Hippocampal formation (tissue), 2 donors: ENCODE data around the gene KCNT1.

Experiments used
- DNase-seq, 2 donors: peaks; one replicate each; lab custom pipeline; 2025; lab: John Stamatoyannopoulos, UW

KCNT1 gene

DNA sequence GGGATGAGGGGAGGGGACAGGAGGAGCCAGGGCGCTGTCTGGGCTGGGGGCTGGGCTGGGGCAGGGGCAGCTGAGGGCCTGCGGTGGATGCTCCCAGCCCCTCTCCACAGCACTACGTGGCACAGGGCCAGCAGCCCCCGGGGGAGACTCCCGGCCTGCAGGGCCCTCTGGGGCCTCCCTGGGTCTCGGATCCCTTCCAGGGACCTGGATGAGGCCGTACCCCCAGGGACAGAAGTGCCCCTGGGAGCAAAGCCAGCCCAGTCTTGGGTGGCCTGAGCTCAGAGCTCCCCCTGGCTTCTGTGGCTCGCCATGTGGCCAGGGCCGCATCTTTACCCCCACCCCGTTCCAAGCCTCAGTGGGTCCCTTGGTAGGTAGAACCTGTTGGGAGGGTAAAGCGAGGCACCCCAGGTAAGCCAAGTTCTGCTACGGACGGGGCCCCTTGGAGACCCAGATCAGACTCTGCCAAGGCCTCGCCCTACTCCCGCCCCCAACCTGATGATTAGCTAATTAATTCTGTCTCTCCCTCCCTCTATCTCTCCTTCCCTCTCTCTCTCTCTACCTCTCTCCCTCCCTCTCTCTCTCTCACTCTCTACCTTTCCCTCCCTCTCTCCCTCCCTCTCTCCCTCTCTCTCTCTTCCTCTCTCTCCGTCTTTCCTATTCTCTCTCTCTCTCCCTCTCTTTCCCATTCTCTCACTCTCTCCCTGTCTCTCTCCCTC, 24.3 kb downstream of the KCNT1 start:
- DNase-seq, result no peak

GRCh38 chr9:135727257-135727875, 25.4 kb downstream of the KCNT1 start:
- no peak for DNase-seq

DNA sequence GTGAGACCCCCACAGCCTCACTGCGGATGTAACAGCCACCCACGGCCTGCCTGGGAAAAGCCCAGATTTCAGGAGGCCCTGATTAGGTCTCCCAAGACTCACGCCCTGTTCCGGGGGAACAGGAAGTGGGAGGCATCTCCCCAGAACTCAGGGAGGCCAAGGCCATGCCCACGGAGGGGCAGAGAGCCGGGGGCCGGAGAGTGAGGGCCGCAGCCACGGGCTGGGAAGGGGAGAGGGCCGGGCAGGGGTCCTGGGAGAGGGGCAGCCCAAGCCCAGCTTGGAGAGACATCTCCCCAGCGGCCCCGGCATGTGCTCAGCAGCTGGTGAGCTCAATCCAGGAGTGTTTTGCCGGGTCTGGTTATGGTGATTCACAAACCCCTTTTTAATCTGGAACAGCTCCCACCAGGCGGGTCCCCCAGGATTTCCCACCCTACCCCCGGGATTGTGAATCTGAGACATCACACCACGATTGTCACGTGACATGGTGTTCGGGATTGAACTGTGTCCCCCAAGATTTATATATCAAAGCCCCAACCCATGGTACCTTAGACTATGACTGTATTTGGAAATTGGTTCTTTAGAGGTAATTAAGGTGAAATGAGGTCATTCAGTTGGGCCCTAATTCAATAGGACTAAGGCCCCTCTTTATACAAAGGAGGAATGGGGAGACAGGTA, 26.6 kb downstream of the KCNT1 start:
- no peak for DNase-seq

- DNase-seq, result no peak
Observed at GRCh38 chr9:135729480-135729879, 27.5 kb downstream of the KCNT1 start.

GRCh38 chr9:135731454-135731853, 29.5 kb downstream of the KCNT1 start:
- no peak for DNase-seq

- DNase-seq, result no peak
Observed at GRCh38 chr9:135732569-135733257, 30.7 kb downstream of the KCNT1 start.

DNA sequence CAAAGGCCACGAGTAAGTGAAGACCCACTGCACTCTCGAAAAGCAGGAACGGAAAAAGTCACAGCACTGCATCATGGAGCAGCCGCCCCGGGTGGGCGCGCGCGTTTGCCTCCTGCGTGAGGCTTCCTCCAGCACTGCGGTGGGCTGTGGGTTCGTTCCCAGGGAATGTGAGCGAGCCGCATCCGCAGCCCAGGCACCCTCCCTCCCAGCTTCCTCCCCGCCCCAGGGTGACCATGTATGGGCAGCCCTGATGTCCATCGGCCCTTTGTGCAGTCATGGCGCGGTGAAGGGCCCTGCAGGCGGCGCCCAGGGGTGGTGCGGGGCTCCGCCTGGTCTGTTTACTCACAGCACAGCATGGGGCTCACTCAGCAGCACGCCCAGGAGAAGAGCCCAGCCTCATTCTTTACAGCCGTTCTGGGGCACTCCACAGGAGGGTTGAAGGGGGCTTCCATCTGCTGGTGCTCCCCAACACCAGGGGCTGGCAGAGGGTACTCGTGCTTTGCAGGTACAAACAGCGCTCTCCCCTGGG, 32.7 kb downstream of the KCNT1 start:
- no peak for DNase-seq

- DNase-seq, result no peak
Observed at GRCh38 chr9:135736272-135736978, 34.4 kb downstream of the KCNT1 start.

GRCh38 chr9:135736979-135737839, 35.2 kb downstream of the KCNT1 start:
- DNase-seq, result no peak

DNA sequence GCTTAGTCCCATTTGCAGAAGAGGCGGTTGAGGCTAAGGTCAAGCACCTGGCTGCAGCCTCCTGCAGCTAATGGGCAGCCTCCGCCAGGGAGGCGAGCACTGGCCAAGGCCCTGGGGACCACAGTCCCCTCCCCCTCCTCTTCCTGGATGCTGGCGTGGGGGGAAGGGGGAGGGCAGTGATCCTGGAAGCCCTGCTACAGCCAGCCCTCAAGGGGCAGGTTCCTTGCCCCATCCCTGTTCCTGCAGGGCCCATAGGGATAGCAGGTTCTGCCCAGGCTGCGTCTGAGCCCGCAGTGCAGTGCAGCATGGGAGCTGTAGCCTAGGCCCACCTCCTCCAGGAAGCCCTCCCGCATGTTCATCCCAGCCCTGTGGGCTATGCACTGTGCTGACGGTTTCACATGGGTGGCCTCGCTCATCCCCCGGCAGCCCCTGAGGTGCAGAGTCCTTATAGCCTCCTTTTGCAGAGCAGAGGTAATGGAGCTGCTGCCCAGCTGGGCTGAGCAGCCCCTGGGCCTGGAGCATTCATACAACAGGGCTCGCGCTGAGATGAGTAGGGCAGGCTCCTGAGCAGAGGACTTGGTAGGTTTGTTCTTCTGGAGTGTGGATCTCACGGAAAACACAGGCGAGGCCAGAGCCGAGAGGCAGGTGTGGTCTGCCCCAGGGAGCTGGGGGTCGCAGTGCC, 36.0 kb downstream of the KCNT1 start:
- no peak for DNase-seq

DNA sequence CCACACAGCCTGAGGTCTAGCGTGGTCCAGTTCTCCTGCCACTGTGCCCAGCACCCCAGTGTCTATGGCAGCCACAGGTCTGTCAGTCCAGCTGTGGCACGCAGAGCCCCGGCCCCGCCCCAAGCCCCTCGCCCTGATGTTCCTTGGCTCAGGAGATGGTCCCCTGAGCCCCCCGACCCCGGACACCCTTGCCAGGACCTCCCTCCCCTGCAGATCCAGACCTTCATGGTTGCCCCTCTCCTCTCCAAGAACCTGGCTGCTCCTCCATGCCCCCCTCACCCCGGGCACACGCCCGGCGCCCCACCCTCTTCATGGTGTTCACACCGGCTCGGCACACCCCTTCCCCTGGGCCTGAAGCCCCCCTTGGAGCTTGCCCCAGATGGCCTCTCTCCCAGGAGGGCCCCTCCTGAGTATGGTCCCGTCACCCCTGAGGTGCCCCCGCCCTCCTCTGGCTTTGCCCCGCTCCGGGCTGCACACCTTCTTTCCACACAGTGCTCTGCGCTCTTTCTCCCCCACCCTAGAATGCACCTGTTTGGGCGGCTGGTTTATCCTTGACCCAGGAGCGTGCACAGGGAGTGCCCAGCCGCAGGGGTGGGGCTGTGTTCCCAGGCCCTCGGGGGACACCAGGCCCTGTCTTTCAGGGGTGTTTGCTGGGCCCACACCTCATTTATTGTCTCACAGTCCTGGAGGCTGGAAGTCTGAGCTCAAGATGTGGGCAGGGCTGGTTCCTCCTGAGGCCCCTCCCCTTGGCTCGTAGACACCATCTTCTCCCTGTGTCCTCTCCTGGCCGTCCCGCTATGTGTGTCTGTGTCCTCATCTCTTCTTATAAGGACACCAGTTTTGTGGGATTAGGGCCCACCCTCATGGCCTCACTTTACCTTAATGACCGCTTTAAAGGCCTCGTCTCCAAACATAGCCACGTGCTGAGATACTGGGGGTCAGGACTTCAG, 37.6 kb downstream of the KCNT1 start:
- DNase-seq, result no peak

DNA sequence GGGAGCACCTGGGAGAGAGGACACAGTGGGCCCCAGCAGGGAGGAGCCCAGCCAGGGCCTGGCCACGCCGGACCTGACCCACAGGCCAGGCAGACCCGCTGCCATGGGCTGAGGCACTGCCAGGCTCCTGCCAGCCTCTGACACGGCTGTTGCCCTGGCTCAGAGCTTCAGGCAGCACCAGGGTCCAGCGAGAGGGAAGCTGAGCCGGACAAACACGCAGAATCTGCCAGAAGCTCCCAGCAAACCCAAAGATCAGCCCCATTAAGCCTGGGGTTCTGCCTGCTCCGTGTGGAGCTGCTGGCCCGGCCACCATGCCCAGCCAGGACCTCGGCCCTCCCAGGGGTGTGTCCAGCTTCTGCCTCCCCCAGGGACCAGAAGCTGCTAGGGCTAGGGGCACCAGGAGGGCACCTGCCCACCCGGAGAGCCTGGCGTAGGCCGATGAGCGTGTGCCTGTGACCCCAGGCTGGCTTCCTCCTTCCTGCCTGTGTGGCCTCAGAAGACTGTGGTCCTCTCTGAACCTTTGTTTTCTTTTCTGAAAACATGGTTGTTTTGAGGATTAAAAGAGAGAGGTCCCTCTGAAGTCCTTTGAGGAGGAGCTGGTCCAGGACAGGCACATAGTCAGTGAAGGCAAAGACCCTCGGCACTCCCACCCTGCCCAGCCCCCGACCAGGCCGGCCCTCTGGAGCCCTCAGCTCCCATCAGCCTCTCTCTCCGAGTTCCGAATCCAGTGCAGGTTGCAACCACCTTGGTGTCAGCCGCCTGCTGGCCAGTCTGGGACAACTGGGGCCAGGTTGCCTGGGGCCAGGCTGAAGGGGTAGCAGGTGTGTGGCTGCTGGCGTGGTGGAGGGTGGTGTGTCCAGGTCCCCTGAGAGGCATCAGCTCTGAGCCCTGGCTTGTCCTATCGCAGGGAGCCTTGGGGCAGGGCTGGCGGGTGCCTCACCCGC, 39.6 kb downstream of the KCNT1 start:
- no peak for DNase-seq

DNA sequence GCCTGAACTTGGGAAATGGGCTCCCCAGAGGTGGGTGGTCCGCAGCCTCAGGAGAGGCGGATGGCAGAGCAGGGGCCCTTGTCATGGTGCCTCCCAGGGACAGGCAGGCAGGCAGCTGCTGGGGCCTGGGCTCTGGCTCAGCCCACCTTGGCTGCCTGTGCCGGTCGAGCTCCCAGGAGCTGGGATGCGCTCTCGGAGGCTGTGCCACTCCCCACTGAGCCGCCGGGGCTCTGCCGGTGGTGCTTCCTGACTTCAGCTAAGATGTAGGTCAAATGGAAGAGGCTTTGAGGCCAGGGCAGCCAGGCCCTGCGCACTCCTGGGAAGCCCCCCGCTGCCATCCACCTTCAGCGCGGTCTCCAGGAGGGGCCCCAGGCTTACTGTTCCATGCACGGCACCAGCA, 41.0 kb downstream of the KCNT1 start:
- DNase-seq, result no peak

DNA sequence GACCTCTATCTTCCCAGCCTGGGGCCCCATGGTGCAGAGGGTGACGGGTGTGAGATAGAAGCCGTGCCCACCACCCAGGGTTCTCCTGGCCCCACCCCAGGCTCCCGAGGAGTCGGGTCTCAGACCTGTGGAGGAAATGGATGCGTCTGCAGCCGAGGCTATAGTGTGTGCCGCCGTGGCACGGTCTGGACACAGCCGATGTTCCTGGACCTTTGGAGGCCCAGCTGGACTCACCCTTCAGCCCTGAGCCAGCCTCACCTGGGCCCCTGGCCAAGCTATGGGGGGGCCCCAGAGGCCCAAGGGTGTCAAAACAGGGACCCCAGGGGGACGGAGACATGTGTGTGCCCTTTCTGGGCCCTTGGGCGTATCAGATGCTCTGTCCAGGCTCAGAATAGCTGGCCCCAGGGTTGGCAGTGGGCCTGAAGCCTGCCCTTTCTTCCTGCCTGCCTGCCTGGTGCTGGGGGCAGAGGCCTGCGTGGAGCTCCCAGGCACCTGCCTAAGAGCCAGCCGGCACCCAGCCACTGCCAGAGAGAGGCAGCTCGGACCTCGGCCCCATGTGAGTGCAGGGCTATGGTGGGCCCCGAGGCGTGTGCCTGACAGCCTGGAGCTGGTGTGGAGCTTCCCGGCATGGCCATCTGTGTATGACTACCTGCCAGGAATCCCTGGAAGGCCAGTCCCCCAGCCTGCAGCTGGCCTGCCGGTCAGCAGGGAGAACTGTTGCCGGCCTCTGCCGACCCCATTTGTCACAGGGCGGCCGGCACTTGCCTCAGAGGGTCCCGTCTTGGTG, 41.8 kb downstream of the KCNT1 start:
- DNase-seq, result no peak

DNA sequence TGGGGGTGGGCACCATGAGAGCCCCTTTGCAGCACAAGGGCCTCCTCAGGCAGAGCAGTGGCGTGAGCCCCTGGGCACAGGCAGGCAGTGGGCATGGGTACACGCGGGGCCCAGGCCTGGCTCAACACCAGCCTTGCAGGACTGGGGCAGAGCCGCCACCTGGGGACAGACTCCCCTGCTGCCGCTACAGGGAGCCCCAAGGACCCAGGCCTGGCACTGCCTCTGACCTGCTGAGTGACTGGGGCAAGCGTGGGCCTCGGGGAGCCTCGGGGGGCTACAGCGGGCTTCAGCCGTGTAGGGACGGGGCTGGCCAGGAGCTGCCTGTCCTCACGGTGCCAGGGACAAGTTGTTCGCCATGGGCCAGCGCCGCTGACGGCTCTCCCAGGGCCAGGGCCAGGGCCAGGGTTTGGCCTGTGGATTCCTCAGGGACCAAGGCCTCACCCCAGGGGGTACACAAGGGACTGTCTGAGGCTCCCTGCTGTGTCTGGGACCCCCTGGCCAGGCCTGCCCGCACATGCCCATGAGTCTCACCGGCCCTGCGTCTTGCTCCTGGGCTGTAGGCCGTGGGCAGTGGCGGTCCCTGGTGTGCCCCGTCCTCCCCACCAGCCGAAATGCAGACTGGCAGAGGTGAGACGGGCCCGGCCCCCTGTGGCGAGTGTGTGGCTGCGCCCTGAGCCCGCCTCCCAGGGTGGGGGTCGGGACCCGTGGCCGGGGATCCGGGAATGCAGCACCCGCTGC, 42.5 kb downstream of the KCNT1 start:
- DNase-seq, result no peak

DNA sequence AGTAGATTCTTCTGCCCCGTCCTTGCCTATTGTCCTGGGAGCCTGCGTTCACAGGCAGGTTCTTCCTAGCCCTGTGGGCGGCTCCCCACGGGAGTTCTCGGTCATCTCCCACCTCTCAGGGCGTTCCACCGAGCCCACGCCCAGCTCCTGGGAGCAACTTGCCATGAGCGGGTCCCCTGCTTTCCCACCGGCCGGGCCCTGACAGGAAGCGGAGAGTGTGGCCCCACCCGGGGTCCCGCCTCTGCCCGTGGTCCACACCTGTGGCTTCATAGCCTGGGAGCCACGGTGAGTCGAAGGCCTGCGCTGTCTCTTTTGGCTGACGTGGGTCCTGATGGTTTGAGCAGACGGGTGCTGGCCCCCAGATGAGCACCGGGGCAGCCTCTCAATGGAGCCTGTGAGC, 43.2 kb downstream of the KCNT1 start:
- no peak for DNase-seq
